Stimulated activated CD4-positive, alpha-beta T cell treated with anti-CD3 and anti-CD28 coated beads, Interleukin-1b, Interleukin-23, amount 100 ng/mL, for 1 hour (primary cell): ENCODE data around the gene SORCS3.

Experiments used
- DNase-seq, 2 donors: peaks; one replicate each; pipeline ENCODE4 v3.0.0-alpha.2; 2020; ENCODE audit warnings: low read depth in 2 of 2

The SORCS3 gene

DNA sequence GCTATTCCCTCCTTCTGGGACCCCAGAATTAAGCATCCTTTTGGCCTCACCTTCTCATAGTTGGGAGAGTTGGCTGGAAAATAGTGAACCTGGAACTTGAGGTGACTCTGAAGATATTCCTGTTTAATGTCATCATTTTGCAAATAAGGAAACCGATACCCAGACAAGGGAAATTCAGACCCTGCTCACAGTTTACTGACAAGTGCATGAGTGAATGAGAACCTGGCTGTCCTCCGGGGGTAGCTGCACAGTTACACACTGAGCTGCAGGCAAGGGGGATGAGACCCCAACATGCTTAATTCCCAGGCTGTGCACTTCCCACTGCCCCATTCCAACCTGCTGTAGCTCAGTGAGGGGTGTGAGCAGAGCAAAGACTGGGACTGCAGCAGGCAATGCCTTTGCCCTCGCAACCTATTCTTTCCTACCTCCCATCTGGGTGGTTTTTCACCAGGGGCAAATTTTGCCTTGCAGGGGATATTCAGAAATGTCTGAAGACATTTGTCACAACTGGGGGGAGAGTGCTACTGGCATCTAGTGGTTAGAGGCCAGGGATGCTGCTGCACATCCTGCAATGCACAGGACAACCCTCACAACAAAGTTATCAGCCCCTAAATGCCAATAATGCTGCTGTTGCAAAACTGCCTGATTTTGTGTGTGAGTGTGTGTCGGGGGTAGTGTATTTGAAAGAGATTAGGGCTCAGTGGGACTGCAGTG, 136.2 kb downstream of the SORCS3 start:
- no peak for DNase-seq

DNA sequence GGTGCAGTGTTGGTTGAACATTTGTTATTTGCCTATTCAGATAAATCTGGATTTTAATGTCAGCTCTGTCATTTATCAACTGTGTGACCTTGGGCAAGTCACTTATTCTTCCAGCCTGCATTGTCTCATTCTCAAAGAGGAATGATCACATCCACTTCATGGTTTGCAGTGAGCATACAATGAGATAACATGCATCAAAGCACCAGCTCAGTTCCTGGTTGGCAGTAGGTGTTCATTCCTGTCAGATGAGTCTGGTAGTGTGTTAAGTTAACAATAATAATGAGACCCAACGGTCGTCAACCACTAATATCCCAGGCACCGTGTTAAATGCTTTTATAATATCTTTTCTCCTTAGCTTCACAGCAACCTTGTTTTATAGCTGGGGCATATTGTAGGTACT, 137.3 kb downstream of the SORCS3 start:
- DNase-seq = no peak

GRCh38 chr10:104779701-104780100, 138.6 kb downstream of the SORCS3 start:
- DNase-seq = no peak

GRCh38 chr10:104780165-104780564, 139.1 kb downstream of the SORCS3 start:
- DNase-seq = no peak

DNA sequence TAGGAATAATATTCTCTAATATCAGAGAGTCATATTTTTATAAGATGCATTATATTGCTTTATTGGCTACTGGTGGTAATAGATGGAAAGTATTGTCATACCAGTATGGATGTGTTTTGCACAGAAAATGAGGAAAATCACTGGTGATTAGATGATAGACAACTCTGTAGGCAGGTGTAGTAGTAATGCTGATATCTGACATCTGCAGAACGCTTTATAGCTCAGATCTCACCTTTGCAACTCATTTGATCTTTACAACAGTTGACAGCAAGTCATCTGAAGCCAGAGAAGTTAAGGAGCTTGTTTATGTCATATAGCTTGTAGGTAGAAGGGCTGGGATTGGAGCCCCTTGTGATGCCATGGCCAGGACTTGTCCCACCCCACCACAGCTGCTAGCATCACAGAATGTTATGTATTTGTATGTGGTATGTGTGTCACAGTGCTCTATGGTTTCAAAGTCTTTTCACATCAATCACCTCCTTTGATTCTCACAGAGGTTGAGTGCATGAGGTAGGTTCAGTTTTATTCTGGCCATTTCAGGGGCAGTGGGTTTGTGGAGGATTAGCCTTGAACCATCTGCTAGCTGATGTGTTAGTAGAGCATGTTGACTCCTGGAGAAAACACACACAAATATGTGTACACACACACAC, 140.0 kb downstream of the SORCS3 start:
- DNase-seq = no peak

- no peak for DNase-seq
Measured at GRCh38 chr10:104784452-104784851, 143.4 kb downstream of the SORCS3 start.

GRCh38 chr10:104791471-104791870, 150.4 kb downstream of the SORCS3 start:
- no peak for DNase-seq

DNA sequence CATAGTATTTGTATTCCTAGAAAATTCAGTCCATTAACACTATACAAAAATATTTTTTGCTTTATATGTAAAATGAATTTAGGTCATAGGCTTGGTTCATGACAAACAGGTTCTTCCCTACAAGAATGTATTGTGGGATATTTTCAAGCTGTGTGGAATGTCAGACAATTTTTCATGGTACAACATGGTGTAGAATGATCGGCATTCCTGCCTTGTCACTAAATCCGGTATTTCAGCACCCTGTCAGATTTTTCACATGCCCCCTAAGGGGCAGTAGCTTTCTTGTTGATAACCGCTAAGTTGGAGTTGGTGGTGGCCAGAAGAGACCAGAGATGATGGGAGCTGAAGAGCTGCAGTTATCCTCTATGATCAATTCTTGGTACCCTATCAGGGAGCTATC, 154.3 kb downstream of the SORCS3 start:
- no peak for DNase-seq

GRCh38 chr10:104796823-104797222, 155.7 kb downstream of the SORCS3 start:
- no peak for DNase-seq

GRCh38 chr10:104802941-104803340, 161.9 kb downstream of the SORCS3 start:
- no peak for DNase-seq

GRCh38 chr10:104804880-104805279, 163.8 kb downstream of the SORCS3 start:
- no peak for DNase-seq

DNA sequence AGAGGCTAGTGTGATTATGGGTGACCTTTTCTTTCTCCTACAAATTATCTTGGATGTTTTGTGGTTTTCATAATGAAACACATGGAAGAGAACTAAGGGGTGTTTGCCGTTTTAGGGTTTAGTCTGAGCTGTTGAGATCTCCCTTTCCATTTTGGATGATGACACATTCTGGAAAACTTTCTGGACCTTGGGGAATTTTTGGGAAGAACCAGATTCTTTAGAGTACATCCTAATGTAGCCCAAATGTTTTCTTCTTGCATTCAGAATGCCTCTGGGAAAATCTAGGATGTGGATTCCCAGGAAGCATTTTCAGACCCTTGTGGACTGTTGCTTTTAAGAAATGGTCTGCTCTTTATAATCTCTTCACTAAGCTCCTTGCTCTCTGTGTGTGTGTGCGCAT, 165.7 kb downstream of the SORCS3 start:
- no peak for DNase-seq

GRCh38 chr10:104807581-104808310, 166.7 kb downstream of the SORCS3 start:
- no peak for DNase-seq

- DNase-seq = no peak
Measured at GRCh38 chr10:104809288-104810090, 168.4 kb downstream of the SORCS3 start.

DNA sequence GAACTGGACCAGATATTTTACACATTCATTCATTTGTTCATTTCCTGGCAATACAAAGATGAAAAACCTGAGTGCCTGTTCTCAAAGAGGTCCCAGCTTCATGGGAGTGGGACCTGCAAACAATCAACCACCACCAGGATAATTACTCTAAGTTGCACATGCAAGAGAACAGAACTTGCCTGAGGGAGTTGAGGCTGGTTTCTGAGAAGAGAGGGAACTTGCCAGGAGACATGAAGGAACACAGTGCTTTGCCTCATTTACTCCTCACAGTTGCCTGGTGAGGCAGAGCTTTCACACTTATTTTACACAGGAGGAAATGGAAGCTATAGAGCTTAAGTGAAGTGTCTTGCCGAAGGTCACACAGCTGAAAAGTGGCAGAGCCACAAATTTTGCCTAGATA, 170.1 kb downstream of the SORCS3 start:
- no peak for DNase-seq

GRCh38 chr10:104816501-104816900, 175.4 kb downstream of the SORCS3 start:
- no peak for DNase-seq

DNA sequence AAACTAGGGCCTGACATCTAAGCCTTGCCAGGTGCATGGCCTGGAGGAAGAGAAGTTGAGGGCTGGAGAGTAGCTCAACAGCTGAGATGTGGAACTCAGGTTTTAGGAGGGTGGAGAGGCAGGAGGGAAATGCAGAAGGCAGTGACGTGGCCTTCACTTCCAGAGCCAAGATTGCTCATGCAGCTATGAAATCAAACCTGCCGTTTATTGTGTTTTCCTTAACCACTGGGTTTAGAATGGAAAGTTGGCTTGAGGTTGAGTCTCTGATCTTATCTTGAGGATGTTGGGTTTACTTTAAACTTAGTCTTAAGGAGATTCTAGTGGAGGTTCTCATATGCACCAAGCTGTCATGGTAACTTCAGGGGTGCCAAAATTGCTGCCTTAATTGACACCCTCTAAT, 178.6 kb downstream of the SORCS3 start:
- no peak for DNase-seq

- DNase-seq = no peak
Measured at GRCh38 chr10:104822088-104822487, 181.0 kb downstream of the SORCS3 start.

GRCh38 chr10:104824380-104825006, 183.4 kb downstream of the SORCS3 start:
- no peak for DNase-seq

DNA sequence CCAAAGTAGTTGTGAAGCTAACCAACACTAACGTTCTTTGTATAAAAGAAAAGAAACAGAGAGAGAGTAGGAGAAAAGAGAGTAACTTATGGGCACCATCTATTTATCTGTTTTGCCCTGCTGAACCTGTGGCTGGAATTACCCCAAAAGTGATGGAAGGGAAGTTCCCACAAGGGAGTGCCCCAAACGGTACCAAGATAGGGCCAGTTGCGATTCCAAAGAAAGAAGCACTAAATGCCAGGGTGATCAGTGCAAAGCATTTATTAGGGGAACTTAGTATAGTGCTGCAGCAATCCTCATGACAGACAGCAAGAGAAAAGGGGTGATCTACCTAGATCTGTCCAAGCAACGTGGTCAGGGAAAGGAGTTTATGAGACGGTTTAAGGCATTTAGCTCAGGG, 190.2 kb downstream of the SORCS3 start:
- DNase-seq = no peak

DNA sequence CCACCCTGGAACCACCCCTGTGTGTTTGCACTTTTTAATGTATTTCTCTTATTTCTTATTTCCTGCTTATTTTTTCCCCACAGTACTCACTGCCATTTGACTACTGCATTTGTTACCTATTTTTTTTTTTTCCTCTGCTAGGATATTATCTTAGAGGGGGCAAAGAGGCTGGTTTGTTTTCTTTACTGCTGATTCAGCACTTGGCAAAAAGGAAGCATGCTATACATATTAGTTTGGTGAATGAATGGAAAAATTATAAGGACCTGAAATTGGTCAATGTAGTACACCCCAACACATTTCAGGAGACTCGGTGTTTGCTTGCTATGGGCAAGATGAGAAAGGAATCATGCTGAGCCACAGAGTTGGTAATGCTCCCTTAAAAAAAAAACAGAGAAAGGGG, 193.5 kb downstream of the SORCS3 start:
- no peak for DNase-seq

- no peak for DNase-seq
Measured at GRCh38 chr10:104835422-104835821, 194.3 kb downstream of the SORCS3 start.
